LNCaP clone FGC (cell line): ENCODE data around the gene KRTAP1-4.
"Not testable (repeated sequence)": the region's sequence is repeated elsewhere in the genome, so short reads cannot be mapped to it uniquely, and the experiment has no call there.

Source experiments
- DNase-seq: peaks from one replicate; pipeline ENCODE4 v3.0.0-alpha.2; 2011; ENCODE audit warnings: low read depth
- H3K4me3 ChIP-seq: 2 replicates; pipeline ENCODE4 v1.5.1; 2011; ENCODE audit warnings: mild to moderate bottlenecking, low read depth, low read length, control low read depth
- TF ChIP-seq, protein P1 (sequence below): IDR thresholded peaks from 2 replicates; pipeline ENCODE4 v1.5.1; 2012; ENCODE audit warnings: mild to moderate bottlenecking; ENCODE audit not compliant: control insufficient read depth, insufficient read depth; ENCODE audit errors: extremely low read depth

Gene KRTAP1-4

DNA sequence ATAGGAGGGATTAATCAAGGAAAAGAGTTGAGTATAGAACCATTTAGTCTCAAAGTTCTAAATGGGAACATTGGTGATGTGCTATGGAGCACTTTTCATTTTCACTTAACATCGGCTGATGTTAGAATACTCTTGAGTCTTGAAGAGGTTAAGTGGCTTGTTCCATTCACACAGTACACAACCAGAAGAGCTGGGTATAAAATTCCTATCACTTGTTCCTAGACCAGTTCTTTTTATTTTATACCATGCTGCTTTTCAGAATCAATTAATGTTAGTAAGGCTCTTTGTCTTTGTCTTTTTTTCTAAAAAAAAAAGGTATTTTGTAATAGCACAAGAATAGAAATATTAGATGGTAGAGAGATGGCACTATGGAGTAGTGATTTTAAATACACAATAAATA lies 13.0 kb upstream of the KRTAP1-4 start:
- no peak for DNase-seq
- no peak overlapping the region for H3K4me3 ChIP-seq
- TF ChIP-seq, protein P1, sequence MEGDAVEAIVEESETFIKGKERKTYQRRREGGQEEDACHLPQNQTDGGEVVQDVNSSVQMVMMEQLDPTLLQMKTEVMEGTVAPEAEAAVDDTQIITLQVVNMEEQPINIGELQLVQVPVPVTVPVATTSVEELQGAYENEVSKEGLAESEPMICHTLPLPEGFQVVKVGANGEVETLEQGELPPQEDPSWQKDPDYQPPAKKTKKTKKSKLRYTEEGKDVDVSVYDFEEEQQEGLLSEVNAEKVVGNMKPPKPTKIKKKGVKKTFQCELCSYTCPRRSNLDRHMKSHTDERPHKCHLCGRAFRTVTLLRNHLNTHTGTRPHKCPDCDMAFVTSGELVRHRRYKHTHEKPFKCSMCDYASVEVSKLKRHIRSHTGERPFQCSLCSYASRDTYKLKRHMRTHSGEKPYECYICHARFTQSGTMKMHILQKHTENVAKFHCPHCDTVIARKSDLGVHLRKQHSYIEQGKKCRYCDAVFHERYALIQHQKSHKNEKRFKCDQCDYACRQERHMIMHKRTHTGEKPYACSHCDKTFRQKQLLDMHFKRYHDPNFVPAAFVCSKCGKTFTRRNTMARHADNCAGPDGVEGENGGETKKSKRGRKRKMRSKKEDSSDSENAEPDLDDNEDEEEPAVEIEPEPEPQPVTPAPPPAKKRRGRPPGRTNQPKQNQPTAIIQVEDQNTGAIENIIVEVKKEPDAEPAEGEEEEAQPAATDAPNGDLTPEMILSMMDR = no peak

DNA sequence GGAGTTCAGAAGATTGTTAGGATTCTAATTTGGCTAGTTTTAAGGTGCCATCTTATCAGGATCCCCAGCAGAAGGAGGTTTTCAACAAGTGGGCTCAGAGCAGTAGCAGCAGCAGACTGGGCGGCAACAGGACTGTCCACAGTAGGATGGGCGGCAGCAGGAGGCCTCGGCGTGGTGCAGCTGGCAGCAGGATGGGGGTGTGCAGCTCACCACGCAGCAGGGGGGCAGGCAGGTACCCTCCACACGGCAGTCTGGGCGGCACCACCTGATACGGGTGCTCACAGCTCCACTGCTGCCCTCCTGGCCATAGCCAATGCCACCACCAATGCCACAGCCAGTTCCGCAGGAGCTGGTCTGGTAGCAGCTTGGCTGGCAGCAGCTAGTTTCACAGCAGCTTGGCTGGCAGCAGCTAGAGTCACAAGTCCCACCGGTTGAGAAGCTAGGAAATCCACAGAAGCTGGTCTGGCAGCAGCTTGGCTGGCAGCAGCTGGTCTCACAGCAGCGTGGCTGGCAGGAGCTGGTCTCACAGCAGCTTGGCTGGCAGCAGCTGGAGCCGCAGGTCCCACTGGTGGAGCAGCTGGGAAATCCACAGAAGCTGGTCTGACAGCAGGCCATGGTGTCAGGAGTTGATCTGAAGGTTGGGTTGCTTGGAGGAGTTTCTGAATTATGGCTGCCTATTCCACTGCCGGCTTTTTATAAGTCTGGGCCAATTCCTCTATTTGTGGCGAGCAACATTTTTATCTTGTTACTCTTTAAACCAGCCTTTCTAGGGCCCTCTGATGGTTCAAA lies 11.0 kb upstream of the KRTAP1-4 start, which contains the start of gene KRTAP1-1:
KRTAP1-1 (minus strand) TSS at position 668 of the 789 bp plus-strand sequence; CDS start at position 615, 53 bp downstream.
- not testable (repeated sequence) for DNase-seq, H3K4me3 ChIP-seq

DNA sequence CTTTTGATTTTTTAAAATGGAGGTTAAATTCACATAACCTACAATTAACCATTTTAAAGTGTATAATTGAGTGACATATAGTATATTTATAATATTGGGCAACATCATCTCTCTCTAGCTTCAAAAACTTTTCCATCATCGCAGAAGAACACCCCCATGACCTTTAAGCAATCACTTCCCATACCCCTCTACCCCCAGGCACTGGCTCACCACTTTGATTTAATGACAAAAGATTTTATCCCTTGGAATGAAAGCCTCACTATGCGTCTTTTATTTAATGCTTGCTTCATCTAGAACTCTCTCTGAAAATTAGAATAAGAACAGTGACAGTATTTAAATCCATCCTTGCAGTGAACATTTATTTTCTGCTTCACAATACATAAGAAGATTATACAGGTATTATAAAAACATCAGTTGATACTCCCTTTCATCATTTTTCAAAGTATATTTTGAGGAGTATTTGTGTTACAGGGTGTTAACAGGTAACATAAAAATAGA lies 7.9 kb upstream of the KRTAP1-4 start:
- TF ChIP-seq, protein P1 = no peak
- DNase-seq = no peak
- H3K4me3 ChIP-seq = no peak overlapping the region

DNA sequence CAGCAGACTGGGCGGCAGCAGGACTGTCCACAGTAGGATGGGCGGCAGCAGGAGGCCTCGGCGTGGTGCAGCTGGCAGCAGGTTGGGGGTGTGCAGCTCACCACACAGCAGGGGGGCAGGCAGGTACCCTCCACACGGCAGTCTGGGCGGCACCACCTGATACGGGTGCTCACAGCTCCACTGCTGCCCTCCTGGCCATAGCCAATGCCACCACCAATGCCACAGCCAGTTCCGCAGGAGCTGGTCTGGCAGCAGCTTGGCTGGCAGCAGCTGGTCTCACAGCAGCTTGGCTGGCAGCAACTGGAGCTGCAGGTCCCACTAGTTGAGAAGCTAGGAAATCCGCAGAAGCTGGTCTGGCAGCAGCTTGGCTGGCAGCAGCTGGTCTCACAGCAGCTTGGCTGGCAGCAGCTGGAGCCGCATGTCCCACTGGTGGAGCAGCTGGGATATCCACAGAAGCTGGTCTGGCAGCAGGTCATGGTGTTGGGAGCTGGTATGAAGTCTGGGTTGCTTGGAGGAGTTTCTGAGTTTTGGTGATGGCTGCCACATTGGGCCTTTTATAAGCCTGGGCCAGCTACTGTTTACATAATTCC lies 4.4 kb upstream of the KRTAP1-4 start, which contains the start of gene KRTAP1-3:
KRTAP1-3 (minus strand) TSS at position 529 of the 590 bp plus-strand sequence; CDS start at position 476, 53 bp downstream.
- not testable (repeated sequence) for DNase-seq, H3K4me3 ChIP-seq

DNA sequence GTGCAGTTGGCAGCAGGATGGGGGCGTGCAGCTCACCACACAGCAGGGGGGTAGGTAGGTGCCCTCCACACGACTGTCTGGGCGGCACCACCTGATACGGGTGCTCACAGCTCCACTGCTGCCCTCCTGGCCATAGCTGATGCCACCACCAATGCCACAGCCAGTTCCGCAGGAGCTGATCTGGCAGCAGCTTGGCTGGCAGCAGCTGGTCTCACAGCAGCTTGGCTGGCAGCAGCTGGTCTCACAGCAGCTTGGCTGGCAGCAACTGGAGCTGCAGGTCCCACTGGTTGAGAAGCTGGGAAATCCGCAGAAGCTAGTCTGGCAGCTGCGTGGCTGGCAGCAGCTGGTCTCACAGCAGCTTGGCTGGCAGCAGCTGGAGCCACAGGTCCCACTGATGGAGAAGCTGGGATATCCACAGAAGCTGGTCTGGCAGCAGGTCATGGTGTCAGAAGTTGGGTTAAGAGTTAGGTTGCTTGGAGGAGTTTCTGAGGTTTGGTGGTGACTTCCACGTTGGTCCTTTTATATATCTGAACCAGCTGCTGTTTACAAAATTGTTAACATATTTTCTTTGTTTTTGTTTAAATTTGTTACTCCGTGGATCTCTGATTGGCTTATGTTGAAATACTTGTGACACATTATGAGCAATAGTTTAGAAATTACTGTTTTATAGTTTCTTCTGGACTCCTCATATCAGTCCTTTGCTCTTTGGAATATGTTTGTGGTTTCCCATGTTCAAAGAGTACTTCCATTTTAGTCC lies 3.1 kb downstream of the KRTAP1-4 start, which contains the start of gene KRTAP1-5:
KRTAP1-5 (minus strand) TSS at position 494 of the 757 bp plus-strand sequence; CDS start at position 441, 53 bp downstream.
- TF ChIP-seq, protein P1 = no peak
- H3K4me3 ChIP-seq = no peak within 1 kb of the TSS
- DNase-seq = no peak

DNA sequence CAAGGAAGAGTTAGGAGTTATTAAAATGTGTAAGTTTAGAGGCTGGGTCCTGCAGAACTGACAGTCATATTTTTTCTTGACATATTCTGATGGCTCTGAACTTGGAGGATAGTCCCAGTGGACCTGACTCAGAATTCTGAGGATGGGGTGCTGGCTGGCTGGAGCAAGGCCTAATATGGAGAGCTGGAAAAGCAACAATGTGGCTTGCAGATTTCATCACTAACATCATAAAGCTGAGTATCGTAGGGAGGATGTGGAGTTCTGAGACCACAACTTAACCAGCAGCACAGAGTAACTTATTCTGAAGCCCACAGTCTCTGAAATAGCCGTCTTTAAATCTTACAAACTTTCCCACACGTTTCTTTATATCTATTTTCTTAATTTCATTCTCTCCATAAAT lies 5.3 kb downstream of the KRTAP1-4 start:
- no peak for DNase-seq
- H3K4me3 ChIP-seq = no peak overlapping the region
- TF ChIP-seq, protein P1 = no peak

DNA sequence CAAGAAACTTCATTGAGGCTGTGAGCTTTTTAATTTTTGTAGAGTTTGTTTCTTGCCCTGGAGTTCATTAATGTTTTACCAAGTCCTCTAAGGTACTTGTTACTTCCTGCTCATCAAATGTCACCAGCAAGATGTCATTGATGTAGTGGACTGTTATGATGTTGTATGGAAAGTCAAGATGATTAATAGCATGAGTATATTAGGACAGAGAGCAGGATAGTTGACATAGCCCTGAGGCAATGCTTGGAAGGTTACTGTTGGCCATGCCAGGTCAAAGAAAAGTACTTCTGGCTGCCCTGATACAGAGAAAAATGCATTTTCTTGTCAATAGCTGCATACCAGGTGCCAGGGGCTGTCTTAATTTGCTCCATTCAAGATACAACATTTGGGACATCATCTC lies 9.7 kb downstream of the KRTAP1-4 start:
- no peak overlapping the region for H3K4me3 ChIP-seq
- no peak for DNase-seq
- TF ChIP-seq, protein P1 = no peak
